ENCODE measurements around the gene TIMM10. TPM values are rescaled to one million over a fixed set of nuclear protein-coding genes. Genes with fewer than 3 reads are reported as not detected.
"Not testable (repeated sequence)": the region's sequence is repeated elsewhere in the genome, so short reads cannot be mapped to it uniquely, and the experiment has no call there.

Gene TIMM10
- polyA plus RNA-seq, 1 donor: 32.4 TPM

DNA sequence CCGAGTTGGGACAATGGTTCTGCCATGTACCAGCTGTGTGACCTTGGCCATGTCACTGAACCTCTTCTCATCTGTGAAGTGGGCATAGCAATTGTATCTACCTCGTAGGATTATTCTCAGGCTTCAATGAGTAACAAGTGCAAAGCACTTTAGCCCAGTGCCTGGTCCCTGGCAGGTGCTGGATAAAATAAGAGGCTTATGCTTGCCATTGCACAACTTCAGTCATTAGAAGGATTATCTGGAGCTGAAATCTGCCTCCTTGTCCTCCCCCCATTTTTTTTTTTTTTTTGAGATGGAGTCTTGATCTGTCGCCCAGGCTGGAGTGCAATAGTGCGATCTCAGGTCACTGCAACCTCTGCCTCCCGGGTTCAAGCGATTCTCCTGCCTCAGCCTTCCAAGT is 14.0 kb upstream of the TIMM10 start:
- no peak for DNase-seq

GRCh38 chr11:57543593-57543992 is 13.0 kb upstream of the TIMM10 start:
- DNase-seq: no peak

- no peak for DNase-seq
Observed at GRCh38 chr11:57542582-57542981, 12.0 kb upstream of the TIMM10 start.

GRCh38 chr11:57541169-57541568 is 10.6 kb upstream of the TIMM10 start:
- DNase-seq: no peak

DNA sequence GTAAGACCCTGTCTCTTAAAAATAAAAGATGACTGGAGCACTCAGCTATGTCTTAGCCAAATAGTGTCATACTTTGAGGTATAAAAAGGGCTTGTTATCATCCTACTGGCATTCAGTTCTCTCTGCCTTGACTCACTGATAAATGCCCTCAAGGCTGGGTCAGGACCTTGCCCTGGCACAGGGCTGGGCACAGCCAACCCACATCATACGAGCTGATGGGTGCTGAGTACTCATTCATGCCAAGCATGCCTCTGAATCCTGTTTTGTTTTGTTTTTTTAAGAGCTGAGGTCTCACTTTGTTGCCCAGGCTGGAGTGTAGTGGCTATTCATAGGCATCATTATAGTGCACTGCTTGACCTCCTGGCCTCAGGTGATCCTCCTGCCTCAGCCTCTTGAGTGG is 8.8 kb upstream of the TIMM10 start:
- no peak for DNase-seq

DNA sequence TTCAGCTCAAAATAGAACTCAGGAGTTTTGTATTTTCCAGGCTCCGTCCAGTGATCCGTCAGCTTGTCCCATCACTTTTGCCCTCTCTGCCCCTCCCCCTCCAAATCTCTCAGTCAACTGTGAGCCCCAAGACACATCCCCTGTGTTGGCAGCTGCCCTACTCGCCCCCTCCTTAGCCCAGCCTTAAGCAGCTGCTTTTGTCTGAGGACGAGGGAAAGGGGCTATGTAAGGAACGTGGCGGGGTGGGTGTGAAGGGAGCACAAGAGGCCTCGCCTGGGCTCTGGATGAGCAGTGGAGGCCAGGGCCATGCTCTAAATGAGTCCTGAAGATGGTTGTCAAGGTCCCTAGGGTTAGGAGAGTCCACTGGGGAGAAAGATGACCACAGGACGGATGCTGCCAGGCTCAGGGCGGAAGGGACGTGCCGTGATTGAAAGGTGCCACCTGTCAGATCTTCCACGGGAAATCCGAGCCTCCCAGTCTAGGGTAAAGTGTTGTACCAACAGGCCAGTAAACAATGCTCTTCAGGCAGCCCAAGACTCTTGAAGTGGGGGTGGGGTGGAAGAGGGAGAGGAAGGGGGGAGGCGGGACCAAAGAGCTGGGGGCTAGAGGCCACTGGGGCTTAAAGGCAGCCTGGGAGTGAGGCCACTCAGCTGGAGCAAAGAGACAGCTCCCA is 6.5 kb upstream of the TIMM10 start, which contains the start of gene SMTNL1:
TSS of gene SMTNL1 (plus strand) at position 649 of the 673 bp plus-strand sequence. CDS start 5,048 bp downstream, outside the sequence.
- DNase-seq: peak; percentile 30

GRCh38 chr11:57534449-57534848 is 3.9 kb upstream of the TIMM10 start:
- DNase-seq: not testable (repeated sequence)

GRCh38 chr11:57530215-57530595 is 349 bp downstream of the TIMM10 start:
- no peak for DNase-seq

DNA sequence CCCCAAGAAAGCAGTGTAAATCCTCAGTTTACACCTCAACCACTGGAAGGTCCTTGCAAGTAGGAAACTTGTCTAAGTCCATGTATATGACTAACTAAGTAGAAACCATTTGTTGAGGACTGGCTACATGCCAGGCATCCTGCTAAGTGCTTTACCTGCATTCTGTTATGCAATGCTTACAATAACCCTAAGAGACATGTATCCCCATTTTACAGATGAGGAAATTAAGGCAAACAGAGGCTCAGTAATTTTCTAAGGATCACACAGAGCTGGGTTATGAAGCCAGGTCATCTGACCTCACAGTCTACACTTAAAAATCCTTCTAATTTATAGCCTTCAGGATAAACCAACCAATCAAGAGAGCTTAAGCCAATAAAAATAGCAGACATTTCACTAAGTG is 1.5 kb downstream of the TIMM10 start:
- DNase-seq: no peak

DNA sequence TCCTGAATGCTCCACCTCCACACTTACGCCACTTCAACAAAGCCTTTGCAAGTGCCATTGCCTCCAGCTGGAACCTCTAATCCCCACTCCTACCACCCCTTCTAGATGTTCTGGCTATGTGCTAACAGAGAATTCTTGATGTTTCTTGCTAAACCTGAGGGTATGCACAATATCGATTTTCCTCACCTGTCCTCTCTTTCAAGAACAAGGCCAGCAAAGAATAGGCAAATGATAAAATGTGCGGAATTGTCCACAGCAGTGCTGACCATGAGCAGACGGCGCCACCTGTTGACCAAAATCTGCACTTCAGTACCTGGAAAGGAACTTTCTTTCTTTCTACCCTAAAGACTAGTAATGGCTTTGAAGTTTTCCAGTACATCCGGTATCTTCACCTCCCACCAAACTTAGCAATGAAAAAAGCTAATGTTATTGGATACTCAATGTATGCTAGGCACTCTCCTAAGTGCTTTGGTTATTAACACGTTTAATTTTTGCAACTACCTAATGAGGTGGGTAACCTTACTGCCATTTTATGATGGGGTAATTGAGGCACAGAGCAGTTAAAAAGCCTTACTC is 3.4 kb downstream of the TIMM10 start:
- peak; percentile 46 for DNase-seq

DNA sequence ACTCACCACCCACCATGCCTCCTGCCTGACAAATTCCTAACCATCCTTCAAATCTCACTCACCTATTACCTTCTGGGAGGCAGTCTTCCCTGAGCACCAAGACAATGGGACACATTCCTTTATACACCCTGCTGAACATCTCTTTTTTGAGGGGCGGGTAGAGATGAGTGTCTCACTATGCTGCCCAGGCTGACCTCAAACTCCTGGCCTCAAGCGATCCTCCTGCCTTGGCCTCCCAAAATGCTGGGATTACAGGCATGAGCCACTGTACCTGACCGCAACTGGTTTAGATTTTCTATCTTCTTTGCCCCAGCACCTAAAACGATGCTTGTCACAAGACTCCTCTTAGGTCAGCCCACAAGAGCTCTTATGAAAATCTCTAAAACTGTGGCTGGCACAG is 7.1 kb downstream of the TIMM10 start:
- no peak for DNase-seq

DNA sequence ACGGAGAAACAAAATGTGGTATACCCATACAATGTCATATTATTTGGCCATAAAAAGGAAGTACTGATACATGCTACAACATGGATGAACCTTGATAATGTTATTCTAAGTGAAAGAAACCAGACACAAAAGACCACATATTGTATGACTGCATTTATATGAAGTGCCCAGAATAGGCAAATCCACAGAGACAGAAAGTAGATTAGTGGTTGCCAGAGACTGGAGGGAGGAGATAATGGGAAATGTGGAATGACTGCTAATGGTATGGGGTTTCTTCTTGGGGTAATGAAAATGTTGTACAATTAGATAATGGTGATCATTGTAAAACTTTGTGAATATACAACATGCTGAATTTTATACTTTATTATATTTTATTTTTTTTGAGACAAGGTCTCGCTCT is 9.4 kb downstream of the TIMM10 start:
- DNase-seq: no peak

GRCh38 chr11:57516061-57516443 is 14.5 kb downstream of the TIMM10 start:
- no peak for DNase-seq

DNA sequence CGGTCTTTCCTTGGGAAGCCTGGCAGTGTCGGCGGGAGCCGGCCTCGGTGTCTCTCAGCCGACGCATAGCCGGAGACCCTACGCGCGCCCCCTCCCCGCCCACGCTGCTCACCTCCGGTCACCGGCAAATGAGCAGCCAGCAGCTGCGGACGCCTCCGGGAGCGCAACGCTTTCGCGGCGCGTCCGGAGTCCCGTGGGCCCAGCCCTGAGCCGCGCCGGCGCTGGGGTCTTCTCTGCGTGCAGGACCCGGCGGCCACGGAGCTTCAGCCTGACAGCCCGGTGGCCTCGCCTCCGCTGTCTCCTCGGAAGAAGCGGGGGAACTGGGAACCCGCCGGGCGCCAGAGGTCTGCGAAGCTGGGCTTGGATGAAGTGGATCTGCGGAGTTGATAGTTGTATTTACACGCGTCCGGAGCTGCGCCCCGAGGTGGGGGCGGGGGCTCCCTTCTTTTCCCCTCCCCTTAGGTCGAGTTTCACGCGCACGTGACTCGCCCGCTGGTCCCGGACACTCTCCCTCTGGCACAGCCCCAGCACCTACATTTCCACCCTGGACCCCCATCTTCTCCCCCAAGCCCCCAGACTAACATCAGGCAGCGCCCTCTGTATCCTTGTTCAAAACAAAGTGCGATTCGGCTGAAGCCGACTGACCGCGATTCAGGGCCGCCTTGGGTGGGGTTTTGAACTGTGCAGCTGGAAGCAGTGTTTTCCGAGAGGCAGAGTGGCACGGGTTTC is 15.1 kb downstream of the TIMM10 start, which contains the start of gene SLC43A1:
TSS of gene SLC43A1 (minus strand) at position 371 of the 729 bp plus-strand sequence. CDS start 1,591 bp downstream, outside the sequence.
- peak; percentile 40 for DNase-seq

- peak; percentile 38 for DNase-seq
Observed at GRCh38 chr11:57514538-57515331, 15.8 kb downstream of the TIMM10 start.

DNA sequence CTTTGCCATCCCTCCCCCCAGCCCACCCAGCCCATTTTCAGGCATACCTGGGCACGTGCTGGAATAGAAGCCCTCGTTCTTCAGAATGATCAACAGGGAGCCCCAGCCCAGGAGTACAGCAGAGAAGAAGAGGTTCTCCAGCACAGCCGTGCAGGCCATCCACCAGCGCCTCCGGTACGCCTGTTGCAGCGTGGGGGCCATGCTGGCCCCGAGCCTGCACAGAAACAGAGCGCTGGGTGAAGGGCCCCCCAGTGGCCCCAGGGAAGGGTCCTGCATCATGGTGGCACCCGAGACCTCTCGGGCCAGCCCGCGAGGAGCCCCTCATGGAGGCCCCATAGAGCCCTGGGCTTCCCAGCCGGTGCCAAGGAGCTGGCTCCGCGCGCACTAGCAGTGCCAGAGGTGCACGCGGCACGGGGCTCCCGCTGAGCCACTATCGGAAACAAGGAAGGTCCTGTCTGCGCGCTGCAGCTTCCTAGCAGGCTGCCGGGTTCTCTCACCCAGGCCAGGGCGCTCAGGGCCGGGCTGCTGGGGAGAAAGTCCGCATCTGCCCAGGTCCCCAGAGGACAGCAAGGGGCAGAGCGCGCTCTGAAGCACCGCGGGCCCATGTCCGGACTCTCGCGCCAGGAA is 16.5 kb downstream of the TIMM10 start:
- peak; percentile 7 for DNase-seq

GRCh38 chr11:57513452-57513795 is 17.1 kb downstream of the TIMM10 start:
- DNase-seq: no peak

DNA sequence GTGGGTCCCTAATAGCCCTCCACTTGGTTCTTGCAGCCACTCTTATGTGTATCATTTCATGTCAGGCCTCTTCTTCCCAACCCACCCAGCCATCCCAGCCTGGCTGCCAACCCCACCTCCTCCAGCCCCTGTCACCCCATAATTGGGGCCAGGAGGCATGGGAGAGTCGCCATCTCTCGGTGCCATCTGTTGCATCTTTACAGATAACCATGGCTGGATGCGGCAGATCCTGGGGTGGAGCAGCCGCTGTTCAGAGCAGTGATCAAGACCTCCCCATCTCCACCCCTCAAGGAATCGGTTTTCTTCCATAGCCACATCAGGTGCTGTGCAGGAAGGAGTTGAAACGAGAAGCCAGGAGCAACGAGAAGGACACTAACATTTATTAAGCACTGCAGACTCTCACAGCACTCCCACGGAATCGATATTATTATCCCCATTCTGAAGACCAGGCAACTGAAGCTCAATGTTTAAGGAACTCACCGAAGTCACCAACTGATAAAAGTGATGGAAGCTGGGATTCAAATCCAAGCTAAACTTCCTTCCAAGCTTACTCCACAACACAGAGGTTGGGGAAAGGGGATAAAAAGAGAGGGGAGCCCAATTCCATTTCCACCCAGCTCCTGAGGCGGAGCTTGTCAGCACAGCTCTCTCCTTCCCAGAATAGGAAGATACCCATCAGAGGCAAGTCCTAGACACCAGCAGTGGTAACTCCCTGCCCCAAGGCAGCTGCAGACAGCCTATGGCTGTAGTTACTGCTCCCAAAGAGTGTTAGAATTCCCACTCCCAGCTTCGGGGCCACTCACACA is 17.7 kb downstream of the TIMM10 start:
- no peak for DNase-seq

GRCh38 chr11:57511741-57512430 is 18.7 kb downstream of the TIMM10 start:
- no peak for DNase-seq

DNA sequence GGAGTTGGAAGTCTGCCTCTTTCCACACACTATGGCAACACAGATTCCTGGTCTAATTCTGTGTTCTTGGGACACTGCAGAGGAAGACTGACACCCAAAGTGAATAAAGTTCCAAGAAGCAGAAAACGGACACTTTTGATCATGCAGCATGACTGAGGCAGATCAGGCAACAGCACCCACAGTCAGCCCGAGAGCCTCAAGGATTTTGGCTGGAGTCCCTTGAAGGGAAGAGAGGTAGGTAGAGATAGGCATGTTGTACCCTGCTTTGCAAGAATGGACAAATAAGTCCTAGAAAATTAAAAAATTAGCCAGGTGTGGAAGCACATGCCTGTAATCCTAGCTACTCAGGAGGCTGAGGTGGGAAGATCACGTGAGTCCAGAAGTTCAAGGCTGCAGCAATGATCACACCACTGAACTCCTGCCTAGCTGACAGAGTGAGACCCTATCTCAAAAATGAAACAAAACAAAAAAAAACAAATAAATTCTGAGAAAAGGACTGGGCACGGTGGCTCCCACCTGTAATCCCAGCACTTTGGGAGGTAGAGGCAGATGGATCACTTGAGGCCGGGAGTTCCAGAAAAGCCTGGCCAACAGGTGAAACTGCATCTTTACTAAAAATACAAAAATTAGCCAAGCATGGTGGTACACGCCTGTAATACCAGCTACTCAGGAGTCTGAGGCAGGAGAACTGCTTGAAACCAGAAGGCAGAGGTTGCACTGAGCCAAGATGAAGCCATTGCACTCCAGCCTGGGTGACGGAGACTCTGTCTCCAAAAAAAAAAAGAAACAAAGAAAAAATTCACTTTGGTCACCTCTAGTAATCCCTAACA is 22.0 kb downstream of the TIMM10 start:
- DNase-seq: no peak
